ENCODE results near the gene DPYSL4.

Gene DPYSL4

GRCh38 chr10:132163826-132164515, 22.8 kb upstream of the DPYSL4 start:
- no peak for DNase-seq (ENCODE audit: low spot score)

- no peak for DNase-seq (ENCODE audit: low spot score)
These were observed 21.9 kb upstream of the DPYSL4 start for GRCh38 chr10:132164761-132165278.

- DNase-seq (ENCODE audit: low spot score) = no peak
These were observed 21.2 kb upstream of the DPYSL4 start for GRCh38 chr10:132165416-132165980.

- DNase-seq (ENCODE audit: low spot score) = no peak
These were observed 20.4 kb upstream of the DPYSL4 start for GRCh38 chr10:132166216-132166950.

- no peak for DNase-seq (ENCODE audit: low spot score)
These were observed 19.6 kb upstream of the DPYSL4 start for GRCh38 chr10:132167041-132167674.

- DNase-seq (ENCODE audit: low spot score) = no peak
These were observed 18.8 kb upstream of the DPYSL4 start for GRCh38 chr10:132167976-132168375.

GRCh38 chr10:132168571-132169030, 18.1 kb upstream of the DPYSL4 start:
- no peak for DNase-seq (ENCODE audit: low spot score)

GRCh38 chr10:132169031-132169765, 17.6 kb upstream of the DPYSL4 start:
- no peak for DNase-seq (ENCODE audit: low spot score)

GRCh38 chr10:132169766-132170560, 16.8 kb upstream of the DPYSL4 start:
- DNase-seq (ENCODE audit: low spot score) = no peak

GRCh38 chr10:132170561-132171361, 16.0 kb upstream of the DPYSL4 start:
- no peak for DNase-seq (ENCODE audit: low spot score)

GRCh38 chr10:132172091-132173066, 14.4 kb upstream of the DPYSL4 start:
- no peak for DNase-seq (ENCODE audit: low spot score)

- no peak for DNase-seq (ENCODE audit: low spot score)
These were observed 13.6 kb upstream of the DPYSL4 start for GRCh38 chr10:132173185-132173584.

- DNase-seq (ENCODE audit: low spot score) = no peak
These were observed 12.5 kb upstream of the DPYSL4 start for GRCh38 chr10:132174237-132174636.

GRCh38 chr10:132175408-132175807, 11.3 kb upstream of the DPYSL4 start:
- no peak for DNase-seq (ENCODE audit: low spot score)

GRCh38 chr10:132175907-132176581, 10.7 kb upstream of the DPYSL4 start:
- no peak for DNase-seq (ENCODE audit: low spot score)

- no peak for DNase-seq (ENCODE audit: low spot score)
These were observed 9.9 kb upstream of the DPYSL4 start for GRCh38 chr10:132176623-132177500.

GRCh38 chr10:132178046-132178445, 8.7 kb upstream of the DPYSL4 start:
- DNase-seq (ENCODE audit: low spot score) = no peak
